Adipose tissue (tissue), 3 donors: ENCODE data around the gene CACNA1B. TPM values are rescaled to one million over a fixed set of nuclear protein-coding genes. Genes with fewer than 3 reads are reported as not detected.

ENCODE experiments used
- H3K27ac ChIP-seq: one replicate; pipeline ENCODE4 v1.5.1; 2013; ENCODE audit warnings: low read depth, low read length
- WGBS, 3 donors: extraction: QIAGEN DNeasy Blood & Tissue Kit; methylation state at CpG; one replicate each; pipeline ENCODE4 v1.1.7; 2013; 5-methylcytosine and 5-hydroxymethylcytosine counted together
- polyA plus RNA-seq, 3 donors: library from polyadenylated mRNA; stranded (reverse); fragments of 200-250 nt; gene quantifications; one replicate each; pipeline ENCODE4 v1.2.3, GENCODE V29; 2013
- donor health status: healthy with polysubstance abuse.
- donor health status: Bipolar disorder and iron deficiency.
- donor health status: healthy.

CACNA1B gene
- polyA plus RNA-seq, 3 donors = 0.04 to 0.20 TPM; not detected in 1

DNA sequence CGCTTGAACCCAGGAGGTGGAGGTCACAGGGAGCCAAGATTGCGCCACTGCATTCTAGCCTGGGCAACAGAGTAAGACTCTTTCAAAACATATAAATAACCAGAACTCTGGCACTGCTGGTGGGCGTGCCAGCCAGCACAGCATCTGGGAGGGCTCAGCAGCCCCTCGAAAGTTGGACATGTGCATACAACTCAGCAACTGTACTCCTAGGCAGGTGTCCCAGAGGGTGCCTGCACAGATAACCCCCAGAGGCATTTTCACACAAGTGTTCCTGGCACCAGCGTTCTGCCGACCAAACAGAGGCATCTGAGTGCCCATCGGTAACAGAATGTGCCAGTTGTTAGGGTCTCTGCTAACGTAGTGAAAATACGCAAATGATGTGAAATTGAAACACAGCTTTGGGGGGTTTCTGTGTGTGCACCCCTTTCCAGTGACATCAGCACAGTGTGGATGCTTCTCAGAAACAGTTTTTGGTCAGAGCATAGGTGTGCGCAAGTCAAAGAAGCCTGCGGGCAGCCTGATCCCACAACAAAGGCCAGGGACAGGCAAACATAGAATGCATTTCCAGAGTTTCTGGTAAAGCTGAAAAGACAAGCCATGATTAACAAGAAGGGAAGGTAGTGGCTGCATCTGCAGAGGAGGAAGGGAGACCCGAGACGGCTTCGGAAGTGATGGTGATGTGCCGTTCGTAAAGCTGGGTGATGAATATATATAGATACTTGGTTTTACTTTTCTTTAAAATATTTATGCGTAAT is 190.2 kb downstream of the CACNA1B start:
- WGBS, 3 donors = 83 to 86% (median 83%) methylated on average over 17 of the region's 17 CpGs
- no peak overlapping the region for H3K27ac ChIP-seq

DNA sequence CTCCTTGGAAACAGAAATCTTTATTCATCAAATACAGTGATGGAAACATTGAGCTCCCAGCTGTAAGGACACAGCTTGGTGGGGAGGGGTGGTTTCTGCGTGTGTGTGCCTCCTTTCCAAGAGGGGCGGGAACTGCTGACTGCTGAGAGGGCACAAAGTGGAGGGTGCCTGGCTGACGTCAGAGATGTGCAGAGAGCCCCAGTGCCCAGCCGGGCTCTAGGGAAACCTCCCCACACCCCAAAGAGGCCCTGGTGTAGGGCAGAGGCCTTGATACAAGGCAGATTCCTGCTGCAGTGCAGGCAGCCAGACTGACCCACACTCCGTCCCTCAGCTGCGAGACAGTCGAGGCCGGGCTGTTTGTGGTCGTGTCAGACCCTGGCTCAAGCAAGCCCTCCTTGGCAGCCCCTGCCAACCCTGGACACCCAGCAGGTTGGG is 191.0 kb downstream of the CACNA1B start:
- WGBS, 3 donors = 51 to 55% (median 53%) methylated on average over 9 of the region's 9 CpGs
- no peak overlapping the region for H3K27ac ChIP-seq

DNA sequence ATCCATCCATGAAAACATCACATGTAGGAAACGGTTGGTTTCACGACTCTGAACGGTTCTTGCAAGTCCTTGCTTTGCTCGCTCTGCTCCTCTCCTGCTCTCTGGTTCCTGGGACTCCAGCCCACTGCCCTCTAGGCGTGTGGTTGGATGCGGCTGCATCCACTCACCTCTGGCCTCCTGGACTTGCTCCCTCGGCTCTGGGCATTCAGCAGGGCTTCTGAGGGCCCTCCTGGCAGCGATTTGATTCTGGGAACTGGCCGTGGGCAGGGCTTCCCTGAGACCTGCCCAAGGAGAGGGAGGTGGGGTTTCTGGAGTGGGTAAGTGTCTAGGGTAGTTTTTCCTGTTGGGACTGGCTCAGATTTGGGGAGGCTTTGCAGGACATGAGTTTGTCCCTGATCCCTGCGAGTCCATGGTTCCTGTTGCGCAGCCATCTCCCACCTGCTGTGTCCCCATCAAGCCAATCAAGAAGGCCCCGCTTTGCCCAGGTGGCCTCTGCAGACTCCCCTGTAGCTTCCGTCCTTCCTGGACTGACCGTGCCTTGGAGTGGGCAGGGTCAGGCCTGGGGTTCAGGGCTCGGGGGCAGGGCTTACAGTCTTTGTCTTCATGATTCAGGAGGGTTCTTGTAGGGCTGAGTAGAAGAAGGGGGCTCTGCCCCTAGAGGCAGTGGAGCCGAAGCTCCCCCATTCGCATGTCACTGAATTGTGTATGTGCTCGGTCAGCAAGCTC is 192.3 kb downstream of the CACNA1B start:
- H3K27ac ChIP-seq = no peak overlapping the region
- WGBS, 3 donors = 64 to 69% (median 66%) methylated on average over 18 of the region's 18 CpGs

DNA sequence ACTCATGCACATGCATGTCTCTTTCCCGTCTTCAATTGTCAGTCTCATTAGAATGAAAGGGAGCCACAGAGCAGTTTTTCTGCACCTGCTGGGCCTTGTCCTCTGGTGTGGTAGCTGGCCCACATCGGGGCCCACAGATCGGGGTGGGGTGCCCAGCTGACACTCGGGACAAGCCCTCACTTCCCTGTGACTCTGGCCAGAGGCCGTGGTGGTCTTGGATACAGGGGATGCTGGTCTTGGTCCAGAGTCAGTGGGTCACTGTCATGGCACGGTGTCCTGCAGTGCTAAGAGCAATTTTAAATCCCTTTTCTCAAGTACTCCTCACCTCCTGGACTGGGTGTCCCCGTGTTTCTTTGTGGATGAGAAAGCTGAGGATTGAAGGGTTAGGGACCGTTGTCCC is 193.2 kb downstream of the CACNA1B start:
- 70 to 81% (median 81%) methylated on average over 8 of the region's 8 CpGs for WGBS, 3 donors
- H3K27ac ChIP-seq = no peak overlapping the region

DNA sequence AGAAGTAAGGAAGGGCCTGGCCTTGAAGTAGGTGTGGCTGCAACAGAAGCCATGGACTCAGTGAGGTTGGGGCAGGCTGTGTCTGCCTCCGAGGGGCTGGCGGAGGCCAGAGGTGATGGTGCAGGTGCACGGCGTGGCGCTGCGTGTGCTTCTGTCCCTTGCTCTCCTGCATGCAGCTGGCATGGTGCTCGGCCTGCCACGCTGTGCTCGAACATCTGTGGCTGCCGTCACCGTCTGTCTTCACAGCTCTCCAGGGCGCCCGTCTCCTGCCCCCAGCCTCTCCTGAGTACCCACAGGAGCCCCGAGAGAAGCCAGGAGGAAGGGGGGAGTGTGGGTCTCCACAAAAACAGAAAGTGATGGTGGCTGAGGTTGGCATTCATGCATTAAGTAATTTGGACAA is 193.7 kb downstream of the CACNA1B start:
- H3K27ac ChIP-seq = no peak overlapping the region
- 76 to 85% (median 82%) methylated on average over 14 of the region's 14 CpGs for whole genome bisulfite sequencing, 3 donors

DNA sequence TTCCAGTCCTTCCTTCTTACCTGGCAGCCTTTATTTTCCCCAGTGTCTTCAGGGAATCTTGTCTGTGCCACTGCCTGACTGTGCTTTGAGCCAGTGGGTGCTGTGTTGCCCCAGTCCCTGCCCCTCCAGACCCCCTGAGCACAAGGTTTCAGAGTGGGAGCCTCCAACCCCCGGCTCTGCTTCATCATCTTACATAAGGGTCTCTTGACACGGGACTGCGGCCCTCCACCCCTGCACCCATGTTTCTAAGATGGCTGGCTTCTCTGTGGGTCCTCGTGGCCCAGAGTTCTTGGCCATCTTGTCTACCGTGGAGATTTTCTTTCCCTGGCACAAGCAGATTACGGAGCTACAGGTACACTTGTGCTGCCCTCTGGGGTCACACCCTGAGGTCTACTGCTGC is 194.1 kb downstream of the CACNA1B start:
- H3K27ac ChIP-seq = no peak overlapping the region
- WGBS, 3 donors = 82 to 89% (median 88%) methylated on average over 6 of the region's 6 CpGs

DNA sequence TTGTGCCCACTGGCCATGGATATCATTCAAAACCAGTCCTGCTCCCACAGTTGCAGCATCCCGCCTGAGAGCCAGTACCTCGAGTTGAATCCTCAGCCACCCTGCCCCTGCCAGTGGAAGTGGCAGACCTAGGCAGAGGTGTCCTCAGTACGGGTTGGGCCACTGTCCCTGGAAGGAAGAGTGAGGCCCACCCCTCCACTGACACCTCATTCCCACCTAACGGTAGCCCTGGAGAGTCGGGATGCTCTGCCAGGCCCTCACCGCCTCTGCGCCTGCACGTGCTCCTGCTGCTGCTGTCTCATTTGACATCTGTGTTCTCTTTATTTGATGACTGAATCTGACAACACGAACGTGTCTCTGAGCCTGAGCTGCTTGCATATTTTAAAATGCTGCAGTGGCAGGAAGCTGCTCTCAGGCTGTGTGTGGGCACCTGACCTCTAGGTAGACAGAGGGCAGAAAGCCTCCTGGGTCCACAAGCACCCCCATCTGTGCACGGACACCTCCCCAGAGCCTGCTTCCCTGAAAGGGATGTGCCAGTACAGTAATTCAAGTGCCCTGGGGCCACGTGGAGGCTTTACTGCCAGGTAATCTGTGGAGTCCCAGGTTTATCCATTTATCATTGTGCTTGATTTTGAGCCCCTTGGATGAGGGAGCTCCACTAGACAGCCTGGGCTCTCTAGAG is 194.7 kb downstream of the CACNA1B start:
- 60 to 70% (median 62%) methylated on average over 12 of the region's 12 CpGs for WGBS, 3 donors
- H3K27ac ChIP-seq = no peak overlapping the region

DNA sequence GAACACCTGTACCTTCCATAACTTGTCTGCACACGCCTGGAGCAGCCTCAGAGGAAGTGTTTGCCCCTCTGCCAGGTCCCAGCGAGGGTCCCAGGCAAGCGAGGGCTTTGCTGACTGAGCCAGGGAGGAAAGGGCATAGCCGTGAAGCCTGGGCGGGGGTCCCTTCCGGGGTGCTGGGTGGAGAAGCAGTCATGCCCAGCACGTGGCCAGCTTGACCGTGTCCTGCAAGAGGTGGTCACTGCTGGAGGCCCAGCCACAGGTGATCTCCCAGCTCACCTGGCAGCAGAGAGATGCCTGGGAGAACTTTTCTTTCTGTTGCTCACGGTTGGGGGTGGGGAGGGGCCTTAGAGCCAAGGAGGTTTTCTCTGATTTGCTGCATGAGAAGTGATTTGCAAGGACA is 195.3 kb downstream of the CACNA1B start:
- no peak overlapping the region for H3K27ac ChIP-seq
- 53 to 71% (median 66%) methylated on average over 9 of the region's 9 CpGs for WGBS, 3 donors

DNA sequence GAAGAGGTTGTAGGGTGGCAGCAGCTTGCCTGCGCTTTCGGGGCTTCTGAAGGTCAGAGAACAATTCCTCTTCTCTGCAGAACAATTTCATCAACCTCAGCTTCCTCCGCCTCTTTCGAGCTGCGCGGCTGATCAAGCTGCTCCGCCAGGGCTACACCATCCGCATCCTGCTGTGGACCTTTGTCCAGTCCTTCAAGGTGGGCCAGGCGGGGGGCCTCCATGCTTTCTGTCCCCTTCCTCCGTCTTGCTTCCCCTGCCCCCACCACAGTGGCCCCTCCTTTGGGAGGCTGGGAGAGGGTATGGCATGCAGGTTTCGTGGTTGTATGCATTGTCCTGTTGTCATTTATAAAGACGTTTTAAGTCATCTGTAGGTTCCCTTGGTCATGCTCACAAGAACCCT is 195.8 kb downstream of the CACNA1B start:
- 74 to 81% (median 79%) methylated on average over 12 of the region's 12 CpGs for WGBS, 3 donors
- H3K27ac ChIP-seq = no peak overlapping the region

DNA sequence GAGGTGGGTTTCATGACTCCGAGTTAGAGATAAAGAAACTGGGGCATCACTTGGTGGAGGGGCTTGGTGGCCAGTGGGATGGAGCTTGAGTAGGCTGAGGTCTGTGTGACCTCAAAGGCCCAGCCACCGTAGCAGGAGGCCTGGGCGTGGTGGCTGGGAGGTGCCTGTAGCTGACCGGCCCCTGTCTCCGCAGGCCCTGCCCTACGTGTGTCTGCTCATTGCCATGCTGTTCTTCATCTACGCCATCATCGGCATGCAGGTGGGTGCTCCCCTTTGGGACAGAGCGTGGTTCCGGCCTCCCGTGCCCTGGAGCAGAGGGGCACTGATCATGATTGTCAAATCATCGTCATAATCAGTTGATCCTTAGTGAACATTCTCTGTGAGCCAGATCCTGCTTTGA is 196.2 kb downstream of the CACNA1B start:
- WGBS, 3 donors = 91 to 92% (median 92%) methylated on average over 12 of the region's 12 CpGs
- H3K27ac ChIP-seq = no peak overlapping the region

DNA sequence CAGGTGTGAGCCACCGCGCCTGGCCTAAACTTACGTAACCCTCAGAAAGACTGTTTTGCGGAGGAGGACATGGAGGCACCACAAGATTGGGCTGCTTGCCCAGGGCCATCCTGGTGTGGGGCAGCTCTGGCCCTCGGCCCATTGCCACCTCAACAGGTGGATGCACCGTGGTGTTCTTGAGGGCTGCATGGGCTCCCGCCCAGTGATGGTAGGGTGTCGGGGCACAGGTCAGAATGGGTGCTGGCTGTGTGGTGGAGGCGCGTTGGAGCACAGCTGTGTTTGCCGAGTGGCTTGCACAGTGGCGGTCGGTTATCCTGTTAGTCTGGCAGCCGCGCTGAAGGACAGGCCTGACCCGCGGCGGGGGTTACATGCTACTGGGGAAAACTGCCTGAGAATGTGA is 196.9 kb downstream of the CACNA1B start:
- 89 to 94% (median 94%) methylated on average over 18 of the region's 18 CpGs for WGBS, 3 donors
- H3K27ac ChIP-seq = no peak overlapping the region

DNA sequence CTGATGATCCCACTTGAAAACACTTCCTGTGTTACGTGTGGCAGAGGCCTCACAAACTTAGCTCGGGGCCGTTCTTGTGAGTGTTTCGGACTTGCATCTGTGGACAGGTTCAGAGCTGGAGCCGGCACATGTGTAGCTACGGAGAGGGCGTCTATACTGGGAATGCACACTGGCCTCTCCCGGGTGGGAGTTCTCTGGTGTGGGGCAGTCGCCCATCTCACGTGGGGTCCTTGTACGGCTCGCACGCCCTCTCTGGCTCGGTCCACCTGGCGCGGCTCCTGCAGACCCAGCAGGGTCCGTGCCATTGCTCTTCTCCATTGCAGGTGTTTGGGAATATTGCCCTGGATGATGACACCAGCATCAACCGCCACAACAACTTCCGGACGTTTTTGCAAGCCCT is 197.9 kb downstream of the CACNA1B start:
- WGBS, 3 donors = 71 to 86% (median 81%) methylated on average over 20 of the region's 20 CpGs

DNA sequence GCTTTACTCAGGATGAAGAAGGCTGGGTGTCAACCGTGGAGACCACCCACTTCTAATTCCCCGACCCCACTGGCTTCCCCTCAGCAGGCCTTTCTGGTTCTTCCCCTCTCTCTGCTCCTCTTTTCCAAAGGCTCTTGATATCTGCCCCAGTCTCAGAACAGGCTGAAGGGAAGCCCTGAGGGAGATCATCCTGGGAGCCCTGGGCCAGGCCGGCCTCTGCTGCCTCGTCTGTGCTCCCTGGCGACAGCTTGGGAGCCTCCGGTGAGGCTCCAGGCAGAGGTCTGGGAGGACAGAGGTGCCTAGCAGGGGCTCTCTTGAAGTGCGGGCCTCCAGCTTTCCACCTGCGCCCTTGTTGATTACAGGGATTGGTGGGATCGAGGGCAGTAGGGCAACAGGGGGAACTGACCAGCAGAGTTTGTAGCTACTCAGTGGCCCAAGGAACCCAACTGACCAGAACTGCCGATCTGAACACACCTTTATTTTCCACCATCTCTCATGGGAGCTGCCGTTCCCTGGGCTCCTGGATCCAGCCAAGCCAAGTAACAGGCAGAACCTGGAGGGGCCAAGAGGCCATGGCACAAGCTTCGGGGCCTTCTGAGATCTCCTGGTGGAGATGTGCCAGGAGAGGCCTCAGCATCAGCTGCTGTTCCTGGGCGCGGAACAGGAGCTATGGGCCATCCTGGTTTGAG is 198.5 kb downstream of the CACNA1B start:
- no peak overlapping the region for H3K27ac ChIP-seq
- 84% methylated on average over 14 of the region's 14 CpGs for WGBS, 3 donors

More for the DNA sequence above, 197.9 kb downstream of the CACNA1B start:
- no peak overlapping the region for H3K27ac ChIP-seq

DNA sequence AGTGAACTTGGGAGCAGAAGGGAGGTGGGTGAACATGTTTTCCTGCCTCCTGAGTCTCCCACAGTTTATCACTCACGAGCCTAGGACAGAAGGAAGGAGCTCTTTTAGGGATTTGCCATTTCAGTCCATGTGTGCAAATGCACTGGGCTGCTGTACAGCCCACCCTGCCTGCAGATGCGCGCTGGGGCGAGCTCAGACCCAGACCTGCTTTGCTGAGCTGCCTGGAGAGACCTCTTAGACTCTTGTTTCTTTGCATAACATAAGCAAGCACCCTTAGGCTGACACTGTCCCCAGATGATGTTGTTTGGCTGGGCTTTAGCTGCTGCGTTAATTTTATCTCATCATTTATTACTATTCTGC is 199.0 kb downstream of the CACNA1B start:
- 78 to 82% (median 78%) methylated on average over 5 of the region's 5 CpGs for WGBS, 3 donors
- no peak overlapping the region for H3K27ac ChIP-seq

DNA sequence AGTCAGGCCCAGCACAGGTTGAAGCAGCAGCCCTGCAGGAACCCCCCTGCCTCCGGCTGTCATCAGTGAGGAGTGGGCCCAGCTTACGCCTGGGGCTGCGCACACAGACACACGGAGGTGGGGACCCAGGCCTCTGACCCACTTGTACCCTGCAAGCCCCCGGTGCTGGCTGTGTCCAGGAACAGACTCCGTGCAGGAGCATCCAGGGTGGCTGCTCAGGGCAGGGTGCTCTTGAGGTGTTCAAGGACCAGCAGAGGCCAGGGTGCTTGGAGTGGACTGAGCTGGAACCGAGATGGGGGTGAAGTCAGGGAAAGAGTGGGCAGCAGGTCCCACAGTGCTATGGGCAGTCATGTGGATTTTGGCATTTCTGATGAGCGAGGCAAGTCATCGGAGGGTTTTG is 199.5 kb downstream of the CACNA1B start:
- WGBS, 3 donors = 81 to 90% (median 83%) methylated on average over 9 of the region's 9 CpGs
- H3K27ac ChIP-seq = no peak overlapping the region

DNA sequence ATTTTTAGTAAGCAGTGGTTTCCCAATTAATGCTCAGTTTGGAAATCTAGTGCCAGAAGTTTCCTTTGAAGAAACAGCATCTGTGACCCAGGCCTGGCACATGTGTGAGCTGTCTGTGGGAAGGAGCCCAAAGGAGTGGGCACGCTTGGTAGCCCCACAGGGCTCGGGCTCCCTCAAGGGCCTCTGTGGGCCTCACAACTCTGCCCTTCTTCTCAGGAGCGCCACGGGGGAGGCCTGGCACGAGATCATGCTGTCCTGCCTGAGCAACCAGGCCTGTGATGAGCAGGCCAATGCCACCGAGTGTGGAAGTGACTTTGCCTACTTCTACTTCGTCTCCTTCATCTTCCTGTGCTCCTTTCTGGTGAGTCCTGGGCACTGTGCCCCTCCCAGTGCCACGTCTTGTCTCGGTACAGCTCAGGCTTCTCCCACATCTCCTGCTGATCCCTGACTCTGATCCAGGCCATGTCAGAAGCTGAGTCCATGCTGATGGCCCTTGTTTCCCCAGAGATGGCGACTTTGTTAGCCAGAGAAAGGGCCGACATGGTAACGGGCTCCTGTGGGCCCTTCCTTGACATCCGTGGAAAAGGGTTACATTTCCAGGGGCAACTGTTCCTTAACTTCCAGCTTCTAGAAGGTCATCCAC is 200.4 kb downstream of the CACNA1B start:
- 79 to 82% (median 80%) methylated on average over 13 of the region's 13 CpGs for WGBS, 3 donors
- no peak overlapping the region for H3K27ac ChIP-seq

DNA sequence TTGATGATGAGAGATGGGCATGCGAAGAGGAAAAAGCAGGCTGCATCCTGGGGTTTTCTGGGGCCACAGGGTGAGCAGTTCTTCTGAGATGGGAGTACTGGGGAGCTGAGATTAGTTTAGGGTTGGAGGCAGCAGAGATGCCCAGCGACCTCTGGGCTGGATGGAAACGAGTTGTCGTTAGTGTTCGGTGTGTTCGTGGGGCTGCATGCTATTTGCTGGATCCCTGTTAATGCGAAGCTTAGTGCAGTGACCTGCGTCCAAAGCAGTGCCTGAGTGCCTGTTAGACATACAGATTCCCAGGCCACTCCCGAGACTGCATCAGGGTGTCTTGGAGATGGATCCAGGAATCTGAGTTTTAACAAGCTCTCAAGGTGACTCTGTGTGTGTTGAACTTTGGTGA is 201.3 kb downstream of the CACNA1B start:
- H3K27ac ChIP-seq = no peak overlapping the region
- WGBS, 3 donors = 82 to 88% (median 86%) methylated on average over 9 of the region's 9 CpGs

DNA sequence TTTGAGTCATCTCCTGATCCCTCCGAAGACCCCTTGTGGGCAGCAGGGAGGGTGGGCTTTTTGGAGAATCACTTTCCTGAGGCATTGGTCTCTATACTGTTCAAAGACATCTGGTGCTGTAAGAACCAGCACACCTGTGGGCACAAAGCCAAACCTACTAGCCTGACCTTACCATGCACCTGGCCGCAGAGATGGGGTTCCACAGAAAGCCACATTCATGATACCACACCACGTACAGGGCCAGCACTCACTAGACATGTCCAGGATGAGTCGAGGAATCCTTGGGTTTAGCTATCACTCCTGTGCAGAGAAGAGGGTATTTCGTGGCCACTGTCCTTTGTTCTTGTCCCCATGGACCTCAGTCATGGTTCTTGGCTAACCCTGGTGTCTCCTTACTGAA is 203.4 kb downstream of the CACNA1B start:
- no peak overlapping the region for H3K27ac ChIP-seq
- 64 to 81% (median 81%) methylated on average over 5 of the region's 5 CpGs for WGBS, 3 donors
